H1 (cell line): ENCODE results near the gene RPTOR. TPM values are rescaled to one million over a fixed set of nuclear protein-coding genes. Genes with fewer than 3 reads are reported as not detected.

Experiments
- CTCF ChIA-PET: fragments of 300-600 bp; sonication (Branson Sonifier 250); formaldehyde crosslinking; loops from one replicate; lab custom pipeline; 2021; ENCODE audit not compliant: partially characterized antibody; lab: Charles Lee
- POLR2A ChIA-PET: fragments of 300-600 bp; sonication (Branson Sonifier 250); formaldehyde crosslinking; loops from one replicate; lab custom pipeline; 2021; ENCODE audit warnings: inconsistent platforms; ENCODE audit not compliant: partially characterized antibody; lab: Charles Lee
- DNase-seq, 2 experiments: peaks; one replicate each; pipeline versions ENCODE4 v3.0.0 to v3.0.0-alpha.2; 2010 to 2022; ENCODE audit warnings: low spot score in 2 of 2, low read depth in 1 of 2, mixed read lengths in 1 of 2
- FAIRE-seq: peaks from 2 replicates; lab custom pipeline; 2011; peaks lifted over from hg19 to GRCh38; lab: Jason Lieb, UNC
- H2AFZ ChIP-seq: 2 replicates; pipeline ENCODE4 v1.8.1; 2012; ENCODE audit warnings: low read length, inconsistent platforms
- H2AK5ac ChIP-seq: 2 replicates; pipeline ENCODE4 v1.6.1; 2013; ENCODE audit warnings: low read depth, low read length
- H2BK120ac ChIP-seq: replicated peaks from 2 replicates; pipeline ENCODE3; 2013; ENCODE audit warnings: low read depth, low read length, inconsistent platforms
- H2BK12ac ChIP-seq: 2 replicates; pipeline ENCODE4 v1.6.1; 2013; ENCODE audit warnings: low read depth, low read length
- H2BK15ac ChIP-seq: 2 replicates; pipeline ENCODE4 v1.6.1; 2013; ENCODE audit warnings: low read length
- H2BK20ac ChIP-seq: 2 replicates; pipeline ENCODE4 v1.6.1; 2013; ENCODE audit warnings: low read length
- H2BK5ac ChIP-seq: 2 replicates; pipeline ENCODE4 v1.6.1; 2013; ENCODE audit warnings: low read depth, low read length
- H3K14ac ChIP-seq: 2 replicates; pipeline ENCODE4 v1.6.1; 2013; ENCODE audit warnings: inconsistent platforms; ENCODE audit not compliant: insufficient read length
- H3K18ac ChIP-seq: 2 replicates; pipeline ENCODE4 v1.6.1; 2013; ENCODE audit warnings: low read length; ENCODE audit errors: extremely low read depth
- H3K23ac ChIP-seq: 2 replicates; pipeline ENCODE4 v1.6.1; 2013; ENCODE audit warnings: inconsistent platforms; ENCODE audit not compliant: insufficient read length
- H3K23me2 ChIP-seq: 2 replicates; pipeline ENCODE4 v1.6.1; 2013; ENCODE audit warnings: low read depth, low read length
- H3K27ac ChIP-seq: 2 replicates; pipeline ENCODE4 v1.6.1; 2011; ENCODE audit warnings: low read depth, low read length, inconsistent platforms
- H3K27me3 ChIP-seq, 4 experiments: replicated peaks in 1 of 4; 1 replicate in 1 of 4; 2 replicates in 3 of 4; pipeline versions ENCODE4 v1.6.1 to v1.8.1; 2011 to 2013; ENCODE audit warnings: low read length in 3 of 4, mild to moderate bottlenecking in 3 of 4, inconsistent platforms in 2 of 4, mixed read lengths in 2 of 4, moderate library complexity in 1 of 4; ENCODE audit not compliant: control insufficient read depth in 3 of 4, insufficient read depth in 3 of 4; ENCODE audit errors: extremely low read depth in 1 of 4
- H3K36me3 ChIP-seq, 4 experiments: 2 replicates each; pipeline versions ENCODE4 v1.6.1 to v1.8.1; 2011 to 2013; ENCODE audit warnings: mild to moderate bottlenecking in 4 of 4, low read length in 3 of 4, moderate library complexity in 2 of 4, control low read depth in 1 of 4, inconsistent platforms in 1 of 4; ENCODE audit not compliant: insufficient read depth in 4 of 4, control insufficient read depth in 2 of 4
- H3K4ac ChIP-seq: replicated peaks from 2 replicates; pipeline ENCODE3; 2013; ENCODE audit warnings: low read length, low read depth, mixed read lengths, inconsistent platforms; ENCODE audit not compliant: insufficient read length
- H3K4me1 ChIP-seq, 4 experiments: replicated peaks in 1 of 4; 1 replicate in 1 of 4; 2 replicates in 3 of 4; pipeline versions ENCODE4 v1.6.1 to v1.8.1; 2011 to 2013; ENCODE audit warnings: low read length in 3 of 4, inconsistent platforms in 2 of 4, mixed read lengths in 1 of 4; ENCODE audit not compliant: insufficient read depth in 4 of 4, control insufficient read depth in 3 of 4
- H3K4me2 ChIP-seq, 2 experiments: 2 replicates each; pipeline versions ENCODE4 v1.6.1 to v1.8.1; 2011 to 2013; ENCODE audit warnings: low read depth in 2 of 2, low read length in 2 of 2, control low read depth in 1 of 2, inconsistent platforms in 1 of 2, mild to moderate bottlenecking in 1 of 2; ENCODE audit not compliant: insufficient read depth in 1 of 2
- H3K4me3 ChIP-seq, 4 experiments: fragments of 200-600, 300-600 bp in 1 of 4; sonication (generic), shearing (Covaris generic), sonication (Bioruptor Twin) in 1 of 4; 2 replicates each; pipeline versions ENCODE4 v1.5.1 to v1.8.1; 2011 to 2016; ENCODE audit warnings: low read length in 4 of 4, low read depth in 3 of 4, control low read depth in 2 of 4, inconsistent platforms in 2 of 4, mild to moderate bottlenecking in 2 of 4, mixed read lengths in 1 of 4, moderate library complexity in 1 of 4; ENCODE audit not compliant: insufficient read depth in 2 of 4; ENCODE audit errors: extremely low read depth in 1 of 4
- H3K56ac ChIP-seq: replicated peaks from 2 replicates; pipeline ENCODE3; 2013; ENCODE audit warnings: low read depth, mild to moderate bottlenecking, mixed read lengths, low read length, inconsistent platforms; ENCODE audit not compliant: insufficient read length
- H3K79me1 ChIP-seq: 2 replicates; pipeline ENCODE4 v1.6.1; 2013; ENCODE audit warnings: low read depth, low read length, control low read depth
- H3K79me2 ChIP-seq, 2 experiments: 2 replicates each; pipeline versions ENCODE4 v1.6.1 to v1.8.1; 2012 to 2013; ENCODE audit warnings: low read length in 2 of 2, mild to moderate bottlenecking in 2 of 2, inconsistent platforms in 1 of 2; ENCODE audit not compliant: insufficient read depth in 2 of 2, control insufficient read depth in 1 of 2
- H3K9ac ChIP-seq, 4 experiments: replicated peaks in 1 of 4; 1 replicate in 1 of 4; 2 replicates in 3 of 4; pipeline versions ENCODE4 v1.6.1 to v1.8.1; 2011 to 2013; ENCODE audit warnings: low read depth in 3 of 4, low read length in 3 of 4, control low read depth in 2 of 4, mild to moderate bottlenecking in 2 of 4, moderate library complexity in 2 of 4, inconsistent platforms in 1 of 4; ENCODE audit errors: extremely low read depth in 1 of 4
- H3K9me3 ChIP-seq, 2 experiments: 2 replicates each; pipeline versions ENCODE4 v1.6.1 to v1.8.1; 2012 to 2013; ENCODE audit warnings: mild to moderate bottlenecking in 2 of 2, moderate library complexity in 2 of 2, control low read depth in 1 of 2, inconsistent platforms in 1 of 2, low read depth in 1 of 2, low read length in 1 of 2, mixed read lengths in 1 of 2; ENCODE audit not compliant: insufficient read depth in 2 of 2
- H4K20me1 ChIP-seq, 2 experiments: replicated peaks in 1 of 2; 2 replicates each; pipeline versions ENCODE3 to v1.8.1; 2011 to 2013; ENCODE audit warnings: inconsistent platforms in 2 of 2, low read length in 2 of 2, mild to moderate bottlenecking in 1 of 2; ENCODE audit not compliant: insufficient read depth in 2 of 2, control insufficient read depth in 1 of 2
- H4K5ac ChIP-seq: 2 replicates; pipeline ENCODE4 v1.6.1; 2013; ENCODE audit warnings: low read length, low read depth, mixed read lengths, inconsistent platforms; ENCODE audit not compliant: insufficient read length
- H4K8ac ChIP-seq: 2 replicates; pipeline ENCODE4 v1.8.0; 2013; ENCODE audit warnings: mild to moderate bottlenecking, moderate library complexity, low read length, inconsistent platforms; ENCODE audit not compliant: insufficient read depth; ENCODE audit errors: extremely low read depth
- H4K91ac ChIP-seq: replicated peaks from 2 replicates; pipeline ENCODE3; 2013; ENCODE audit warnings: low read length, mixed read lengths, inconsistent platforms; ENCODE audit not compliant: insufficient read length
- RBBP5 ChIP-seq: IDR thresholded peaks from 2 replicates; pipeline ENCODE4 v1.7.1; 2012; ENCODE audit warnings: low read depth, mild to moderate bottlenecking, inconsistent platforms, low read length, moderate library complexity, borderline replicate concordance
- SP4 ChIP-seq: IDR thresholded peaks from 2 replicates; pipeline ENCODE4 v1.6.1; 2012; ENCODE audit warnings: low read length, inconsistent platforms
- WGBS, 2 experiments: shearing (Covaris generic) in 1 of 2; methylation state at CpG; one replicate each; pipeline versions ENCODE4 v1.1.6 to v1.1.7; 2013 to 2015; ENCODE audit warnings: low lambda C conversion rate in 2 of 2, mixed read lengths in 2 of 2, inconsistent platforms in 1 of 2, low coverage in 1 of 2, missing lambda C conversion rate in 1 of 2; ENCODE audit not compliant: insufficient replicate concordance in 2 of 2, insufficient coverage in 1 of 2, insufficient read length in 1 of 2; ENCODE audit errors: extremely low coverage in 1 of 2, missing lambda C conversion rate in 1 of 2; 5-methylcytosine and 5-hydroxymethylcytosine counted together
- polyA plus RNA-seq, 7 experiments: library from polyadenylated mRNA; depleted of rRNA in 3 of 7; stranded (reverse) in 5 of 7; unstranded in 2 of 7; fragments of >200 nt in 5 of 7; fragments of 200-250 nt in 2 of 7; gene quantifications; 1 replicate in 5 of 7; 2 replicates in 1 of 7; 4 replicates in 1 of 7; pipeline versions ENCODE4 v1.2.1 to v1.2.3, GENCODE V29; 2011 to 2013; ENCODE audit warnings: missing spikeins in 2 of 7, mixed read lengths in 2 of 7
- total RNA-seq: library from RNA; stranded (reverse); fragmentation: NEBNext Ultra II Directional; extraction: Animal tissue kit (Norgen Biotek cat#: 25700); gene quantifications from 2 replicates; pipeline ENCODE4 v1.2.1, GENCODE V29; 2021

RPTOR gene
- total and polyA plus RNA-seq, 2 of the 8 experiments (the other 6 are each of a cell fraction or from before 2014, with no cell fraction given): 6.9 to 28.7 TPM

DNA sequence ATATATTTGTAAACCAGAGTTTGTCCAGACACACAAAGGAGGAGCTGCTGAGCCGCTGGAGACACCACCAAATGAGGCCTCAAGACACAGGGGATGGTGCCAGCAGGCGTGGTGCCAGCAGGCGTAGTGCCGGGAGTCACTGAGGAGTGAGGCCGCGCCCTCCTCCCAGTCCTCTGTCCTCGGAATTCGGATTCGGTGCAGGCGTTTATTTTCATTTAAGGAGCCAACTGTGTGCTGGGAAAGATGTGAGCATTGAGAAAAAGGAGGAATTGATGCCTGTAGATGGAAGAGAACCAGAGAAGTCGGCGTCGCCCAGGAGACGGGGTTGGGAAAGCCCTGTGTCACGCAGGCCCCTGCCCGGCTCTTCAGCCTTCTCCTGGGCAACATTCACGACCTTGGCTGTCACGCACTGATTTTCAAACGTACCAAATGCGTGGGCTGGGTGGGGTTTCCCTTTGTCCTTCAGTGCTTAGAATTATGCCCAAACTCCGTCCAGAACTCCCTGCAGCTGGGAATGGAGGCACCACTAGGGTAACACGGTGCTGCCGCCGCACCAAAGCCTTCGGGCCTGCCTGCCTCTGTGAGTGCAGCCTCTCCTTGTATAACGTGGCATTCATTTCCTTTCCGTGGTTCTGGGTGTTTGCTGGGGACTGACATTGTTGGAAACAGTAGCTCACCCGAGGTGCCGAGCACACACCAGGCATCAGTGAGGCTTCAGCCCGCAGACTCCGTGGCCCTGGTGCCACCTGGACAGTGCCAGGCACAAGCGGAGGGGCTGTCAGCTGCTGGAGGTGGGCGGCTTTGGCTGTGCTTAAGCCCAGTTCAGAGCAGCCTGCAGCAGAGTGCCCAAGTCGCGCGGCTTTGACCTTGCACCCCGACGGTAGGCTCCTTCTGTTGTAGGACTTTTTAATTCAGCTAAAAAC, 398.0 kb downstream of the RPTOR start:
- POLR2A ChIA-PET: no interaction called here
- Histone ChIP-seq H3K27me3 (no peaks in the 10 kb centered on the region), H3K14ac (no peak overlapping the region), H3K79me1 (no peaks in the 10 kb centered on the region; the same call in 1 of the 2 replicates), H2BK20ac (no peak overlapping the region), H2BK5ac (no peak overlapping the region), H3K4ac (no peak overlapping the region), H3K4me2 (no peak overlapping the region), H3K79me2 (no peaks in the 10 kb centered on the region), H3K9ac (no peak overlapping the region), H4K5ac (no peak overlapping the region), H3K4me1 (no peaks in the 10 kb centered on the region), H3K23me2 (no peaks in the 10 kb centered on the region), H3K9me3 (no peaks in the 10 kb centered on the region), H3K36me3 (no peaks in the 10 kb centered on the region; a peak in 3 of 8 replicates), H2BK120ac (no peak overlapping the region), H3K56ac (no peak overlapping the region), H4K91ac (no peak overlapping the region), H4K20me1 (peaks cover 0 to 1% of the 10 kb centered on the region in 2 experiments), H2AK5ac (no peak overlapping the region), H3K18ac (no peak overlapping the region), H3K4me3 (no peak overlapping the region), H4K8ac (no peak overlapping the region), H2BK15ac (no peak overlapping the region), H2AFZ (no peak overlapping the region), H3K27ac (no peak overlapping the region), H3K23ac (no peak overlapping the region), H2BK12ac (no peak overlapping the region)
- DNase-seq: no peak
- 89% methylated on average over 38 of the region's 38 CpGs; no CpG with 5 or more reads in 1 of the 2 experiments for WGBS, 2 experiments
- CTCF ChIA-PET: interaction anchor here (0.7 to 1.6 kb wide), 4 partner anchors 17 to 115 kb away, joined by 3 to 7 read pairs (median 4); no protein-coding TSS in a partner anchor
- no peak for FAIRE-seq
- no peak for TF ChIP-seq SP4
- TF ChIP-seq RBBP5: no peak
